Mesendoderm (in vitro differentiated cells): ENCODE data around the gene PRSS8.

Experiments used
- DNase-seq: peaks from one replicate; pipeline ENCODE4 v3.0.0; 2013
- H2AK5ac ChIP-seq: 2 replicates; pipeline ENCODE4 v1.6.1; 2013; ENCODE audit warnings: low read length, inconsistent platforms
- H2BK120ac ChIP-seq: 2 replicates; pipeline ENCODE4 v1.6.1; 2013; ENCODE audit warnings: low read depth, mild to moderate bottlenecking, low read length, moderate library complexity, mixed read lengths
- H2BK15ac ChIP-seq: replicated peaks from 2 replicates; pipeline ENCODE4 v1.6.1; 2013; ENCODE audit warnings: low read depth, mild to moderate bottlenecking, moderate library complexity
- H2BK5ac ChIP-seq: 2 replicates; pipeline ENCODE4 v1.6.1; 2013; ENCODE audit warnings: low read length, inconsistent platforms
- H3K18ac ChIP-seq: 2 replicates; pipeline ENCODE4 v1.6.1; 2013; ENCODE audit warnings: mild to moderate bottlenecking, low read length, mixed read lengths
- H3K23ac ChIP-seq: one replicate; pipeline ENCODE4 v1.6.1; 2013; ENCODE audit warnings: low read length
- H3K27ac ChIP-seq: 2 replicates; pipeline ENCODE4 v1.5.1; 2013; ENCODE audit warnings: low read depth, mild to moderate bottlenecking, inconsistent platforms, low read length, moderate library complexity
- H3K27me3 ChIP-seq: 2 replicates; pipeline ENCODE4 v1.6.1; 2013; ENCODE audit warnings: low read length, control low read depth, mild to moderate bottlenecking, inconsistent platforms; ENCODE audit not compliant: insufficient read depth, poor library complexity
- H3K36me3 ChIP-seq: 2 replicates; pipeline ENCODE4 v1.6.1; 2013; ENCODE audit warnings: low read length, inconsistent platforms; ENCODE audit not compliant: control insufficient read depth, insufficient read depth
- H3K4ac ChIP-seq: one replicate; pipeline ENCODE4 v1.6.1; 2013; ENCODE audit warnings: low read depth, mild to moderate bottlenecking, low read length, moderate library complexity
- H3K4me1 ChIP-seq: 2 replicates; pipeline ENCODE4 v1.6.1; 2013; ENCODE audit warnings: low read depth, low read length, inconsistent platforms; ENCODE audit not compliant: control insufficient read depth
- H3K4me2 ChIP-seq: 2 replicates; pipeline ENCODE4 v1.6.1; 2013; ENCODE audit warnings: low read length
- H3K4me3 ChIP-seq: 2 replicates; pipeline ENCODE4 v1.5.1; 2013; ENCODE audit warnings: mild to moderate bottlenecking, low read length
- H3K56ac ChIP-seq: one replicate; pipeline ENCODE4 v1.6.1; 2013; ENCODE audit warnings: low read length
- H3K79me1 ChIP-seq: 2 replicates; pipeline ENCODE4 v1.6.1; 2013; ENCODE audit warnings: low read length, inconsistent platforms
- H3K79me2 ChIP-seq: 2 replicates; pipeline ENCODE4 v1.6.1; 2013; ENCODE audit warnings: mild to moderate bottlenecking, low read length; ENCODE audit not compliant: control insufficient read depth, insufficient read depth
- H3K9ac ChIP-seq: 2 replicates; pipeline ENCODE4 v1.6.1; 2013; ENCODE audit warnings: low read length, inconsistent platforms
- H4K5ac ChIP-seq: one replicate; pipeline ENCODE4 v1.6.1; 2013; ENCODE audit warnings: low read length
- H4K8ac ChIP-seq: one replicate; pipeline ENCODE4 v1.6.1; 2013; ENCODE audit warnings: low read depth, mild to moderate bottlenecking, control low read depth, low read length, moderate library complexity
- WGBS: extraction: QIAGEN DNeasy Blood & Tissue Kit; methylation state at CpG from one replicate; pipeline ENCODE4 v1.1.7; 2013; ENCODE audit warnings: low lambda C conversion rate, missing lambda C conversion rate; ENCODE audit not compliant: insufficient coverage; ENCODE audit errors: extremely low coverage; 5-methylcytosine and 5-hydroxymethylcytosine counted together

The PRSS8 gene

DNA sequence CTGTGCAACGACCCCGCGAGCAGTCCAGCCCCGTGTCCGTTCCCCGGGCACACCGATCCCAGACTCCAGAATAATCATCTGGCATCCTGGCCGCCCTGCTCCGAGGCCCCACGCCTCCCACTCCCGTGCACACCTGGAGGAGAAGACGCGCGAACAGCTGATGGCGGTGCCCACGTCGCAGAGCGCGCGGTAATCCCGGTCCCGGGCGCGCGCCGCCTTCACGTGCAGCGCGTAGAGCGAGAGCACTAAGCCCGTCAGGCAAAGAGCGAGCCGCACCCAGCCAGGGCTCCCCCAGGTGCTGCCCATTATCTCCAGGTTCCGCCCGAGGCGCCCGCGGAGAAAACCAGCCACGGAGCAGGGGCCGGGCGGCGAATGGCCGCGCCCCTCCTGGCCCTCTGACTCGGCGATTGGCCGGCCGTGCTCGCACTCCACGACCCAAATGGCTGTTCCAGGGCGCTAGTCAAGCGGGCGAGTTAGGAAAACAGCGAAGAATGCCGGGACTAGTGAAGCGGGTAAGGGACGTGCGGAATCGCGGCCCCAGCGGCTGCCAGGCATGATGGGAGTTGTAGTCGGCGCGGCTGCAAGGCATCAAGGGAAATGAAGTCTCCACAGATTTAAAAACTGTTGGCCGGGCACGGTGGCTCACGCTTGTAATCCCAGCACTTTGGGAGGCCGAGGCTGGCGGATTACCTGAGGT is 41.0 kb downstream of the PRSS8 start, which contains the start of gene VKORC1:
VKORC1 (minus strand) TSS at position 374 of the 697 bp plus-strand sequence; CDS start at position 306, 68 bp downstream.
- peak within 1 kb of the TSS; percentile 87 for H3K4ac ChIP-seq
- H3K27ac ChIP-seq: peak within 1 kb of the TSS; percentile 18
- H3K4me2 ChIP-seq: peak within 1 kb of the TSS; percentile 99
- peaks cover 11% of the 10 kb centered on the region for H3K79me1 ChIP-seq
- H2BK120ac ChIP-seq: no peak within 1 kb of the TSS
- H2AK5ac ChIP-seq: peak within 1 kb of the TSS; percentile 65
- no peak within 1 kb of the TSS for H4K8ac ChIP-seq
- H2BK15ac ChIP-seq: no peak within 1 kb of the TSS
- peak within 1 kb of the TSS; percentile 96 for H3K4me3 ChIP-seq
- WGBS: no CpG with 5 or more reads among the region's 69 CpGs
- H3K27me3 ChIP-seq: no peaks in the 10 kb centered on the region
- peak within 1 kb of the TSS; percentile 92 for H3K9ac ChIP-seq
- DNase-seq: peak; percentile 99
- peak within 1 kb of the TSS; percentile 15 for H3K23ac ChIP-seq
- H3K18ac ChIP-seq: peak within 1 kb of the TSS; percentile 9
- peaks cover 6% of the 10 kb centered on the region for H3K36me3 ChIP-seq
- H3K56ac ChIP-seq: peak within 1 kb of the TSS; percentile 99
- H3K4me1 ChIP-seq: no peaks in the 10 kb centered on the region
- peaks cover 5% of the 10 kb centered on the region for H3K79me2 ChIP-seq
- no peak within 1 kb of the TSS for H2BK5ac ChIP-seq
- H4K5ac ChIP-seq: peak within 1 kb of the TSS; percentile 97

GRCh38 chr16:31094088-31094423 is 41.5 kb downstream of the PRSS8 start:
- WGBS: no CpG with 5 or more reads among the region's 20 CpGs

DNA sequence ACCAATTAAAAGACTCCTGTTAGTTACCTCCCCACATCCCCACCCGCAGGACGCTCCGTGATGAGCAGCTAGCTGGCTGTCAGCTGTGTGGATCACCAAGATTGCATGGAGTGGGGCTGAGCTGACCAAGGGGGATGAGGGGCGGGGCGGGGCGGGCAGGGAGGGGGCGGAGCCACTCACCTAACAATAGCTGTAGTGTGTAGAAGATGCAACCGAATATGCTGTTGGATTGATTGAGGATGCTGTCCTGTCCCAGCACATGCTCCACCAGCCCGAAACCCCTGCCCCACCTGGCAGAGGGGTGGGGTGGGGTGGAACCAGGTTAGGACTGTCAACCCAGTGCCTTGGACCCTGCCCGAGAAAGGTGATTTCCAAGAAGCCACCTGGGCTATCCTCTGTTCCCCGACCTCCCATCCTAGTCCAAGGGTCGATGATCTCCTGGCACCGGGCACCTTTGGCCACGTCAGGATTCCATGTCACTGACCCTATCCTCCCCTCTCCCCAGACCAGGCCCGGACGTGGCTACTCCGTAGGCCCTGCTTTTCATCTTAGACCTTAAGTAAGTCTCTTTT is 42.3 kb downstream of the PRSS8 start:
- peaks cover 11% of the 10 kb centered on the region for H3K79me1 ChIP-seq
- no peak overlapping the region for H3K18ac ChIP-seq
- H3K9ac ChIP-seq: peak overlapping the region; percentile 35
- no peaks in the 10 kb centered on the region for H3K4me1 ChIP-seq
- no CpG with 5 or more reads among the region's 17 CpGs for WGBS
- peaks cover 5% of the 10 kb centered on the region for H3K79me2 ChIP-seq
- H2BK120ac ChIP-seq: no peak overlapping the region
- no peak overlapping the region for H2AK5ac ChIP-seq
- peak; percentile 74 for DNase-seq
- no peak overlapping the region for H4K8ac ChIP-seq
- H4K5ac ChIP-seq: no peak overlapping the region
- H2BK15ac ChIP-seq: no peak overlapping the region
- no peak overlapping the region for H3K4ac ChIP-seq
- H3K36me3 ChIP-seq: peaks cover 6% of the 10 kb centered on the region
- no peak overlapping the region for H3K23ac ChIP-seq
- H3K4me2 ChIP-seq: peak overlapping the region; percentile 66
- H3K27me3 ChIP-seq: no peaks in the 10 kb centered on the region
- no peak overlapping the region for H3K27ac ChIP-seq
- no peak overlapping the region for H2BK5ac ChIP-seq
- peak overlapping the region; percentile 26 for H3K56ac ChIP-seq
- H3K4me3 ChIP-seq: peak overlapping the region; percentile 9

More at GRCh38 chr16:31094088-31094423, 41.5 kb downstream of the PRSS8 start:
- peak; percentile 50 for DNase-seq
- no peak overlapping the region for H4K8ac ChIP-seq
- H3K4me3 ChIP-seq: peak overlapping the region; percentile 96
- H3K4me2 ChIP-seq: peak overlapping the region; percentile 99
- peaks cover 11% of the 10 kb centered on the region for H3K79me1 ChIP-seq
- peak overlapping the region; percentile 9 for H3K18ac ChIP-seq
- H2BK120ac ChIP-seq: no peak overlapping the region
- peaks cover 6% of the 10 kb centered on the region for H3K36me3 ChIP-seq
- H2AK5ac ChIP-seq: peak overlapping the region; percentile 65
- H3K23ac ChIP-seq: peak overlapping the region; percentile 15
- no peak overlapping the region for H4K5ac ChIP-seq
- H2BK5ac ChIP-seq: no peak overlapping the region
- peak overlapping the region; percentile 92 for H3K9ac ChIP-seq
- peak overlapping the region; percentile 99 for H3K56ac ChIP-seq
- peaks cover 5% of the 10 kb centered on the region for H3K79me2 ChIP-seq
- no peak overlapping the region for H2BK15ac ChIP-seq
- peak overlapping the region; percentile 18 for H3K27ac ChIP-seq
- no peaks in the 10 kb centered on the region for H3K4me1 ChIP-seq
- H3K4ac ChIP-seq: peak overlapping the region; percentile 87
- H3K27me3 ChIP-seq: no peaks in the 10 kb centered on the region

- no peak overlapping the region for H2BK120ac ChIP-seq
- H3K79me1 ChIP-seq: peaks cover 11% of the 10 kb centered on the region
- no peak overlapping the region for H3K4me2 ChIP-seq
- DNase-seq: no peak
- H4K5ac ChIP-seq: no peak overlapping the region
- H3K4ac ChIP-seq: no peak overlapping the region
- H2BK15ac ChIP-seq: no peak overlapping the region
- no peak overlapping the region for H2AK5ac ChIP-seq
- H4K8ac ChIP-seq: no peak overlapping the region
- WGBS: no CpG with 5 or more reads among the region's 5 CpGs
- no peak overlapping the region for H3K23ac ChIP-seq
- H3K79me2 ChIP-seq: peaks cover 5% of the 10 kb centered on the region
- H3K36me3 ChIP-seq: peaks cover 6% of the 10 kb centered on the region
- no peaks in the 10 kb centered on the region for H3K27me3 ChIP-seq
- no peak overlapping the region for H3K56ac ChIP-seq
- H3K18ac ChIP-seq: no peak overlapping the region
- no peak overlapping the region for H3K9ac ChIP-seq
- no peak overlapping the region for H3K27ac ChIP-seq
- H3K4me1 ChIP-seq: no peaks in the 10 kb centered on the region
- H3K4me3 ChIP-seq: no peak overlapping the region
- H2BK5ac ChIP-seq: no peak overlapping the region
Observed at GRCh38 chr16:31092330-31092729, 43.2 kb downstream of the PRSS8 start.

DNA sequence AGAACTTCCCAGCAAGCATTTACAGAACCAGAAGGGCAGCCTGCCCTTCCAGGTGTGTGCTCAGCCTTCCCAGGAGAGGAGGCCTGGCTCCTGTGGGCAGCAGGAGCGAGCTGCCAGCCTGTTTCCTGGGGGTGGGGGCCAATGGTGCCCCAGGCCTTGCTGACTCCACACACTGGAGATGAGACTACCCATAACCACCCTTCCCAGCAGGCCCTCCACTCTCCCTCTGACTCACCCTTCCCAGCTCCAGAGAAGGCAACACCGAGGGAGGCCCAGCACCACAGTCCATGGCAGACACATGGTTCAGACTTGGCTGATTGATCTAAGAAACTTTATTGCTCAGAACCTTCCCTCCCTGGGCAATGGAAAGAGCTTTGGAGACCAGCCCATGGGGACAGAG is 45.0 kb downstream of the PRSS8 start:
- WGBS: no CpG with 5 or more reads among the region's 2 CpGs
- Histone ChIP-seq H2BK5ac (no peak overlapping the region), H3K4me3 (no peak overlapping the region), H3K9ac (no peak overlapping the region), H3K4ac (no peak overlapping the region), H3K56ac (no peak overlapping the region), H4K8ac (no peak overlapping the region), H4K5ac (no peak overlapping the region), H3K4me2 (no peak overlapping the region), H3K36me3 (peaks cover 6% of the 10 kb centered on the region), H3K23ac (no peak overlapping the region), H3K79me1 (peaks cover 11% of the 10 kb centered on the region), H2BK15ac (no peak overlapping the region), H3K4me1 (no peaks in the 10 kb centered on the region), H3K79me2 (peaks cover 5% of the 10 kb centered on the region), H3K27me3 (no peaks in the 10 kb centered on the region), H3K18ac (no peak overlapping the region), H3K27ac (no peak overlapping the region), H2BK120ac (no peak overlapping the region), H2AK5ac (no peak overlapping the region)
- DNase-seq: no peak
